GM12878 (cell line): ENCODE measurements around the gene SGSH. TPM values are rescaled to one million over a fixed set of nuclear protein-coding genes. Genes with fewer than 3 reads are reported as not detected.

Experiments used
- ATAC-seq: fragments of 200-7000 bp; cut with Tn5 transposase; 3 replicates; pipeline ENCODE4 v1.9.1; 2020; ENCODE audit warnings: mild to moderate bottlenecking, moderate library complexity
- BruUV-seq: library from RNA; stranded (reverse); fragments of 400-500 nt; replicated peaks from 2 replicates; lab custom pipeline; 2021; lab: Mats Ljungman, UMichigan
- CTCF ChIA-PET: fragments of 300-600 bp; sonication (Branson Sonifier 250); formaldehyde crosslinking; extraction: SDS; loops from one replicate; lab custom pipeline; 2021; ENCODE audit warnings: inconsistent platforms; lab: Yijun Ruan, JAX
- POLR2A ChIA-PET: fragments of 350-600 bp; formaldehyde crosslinking; extraction: SDS; loops from one replicate; lab custom pipeline; 2021; ENCODE audit warnings: inconsistent platforms; lab: Charles Lee
- RAD21 ChIA-PET: fragments of 300-600 bp; sonication (Branson Sonifier 250); formaldehyde crosslinking; loops from one replicate; lab custom pipeline; 2023; ENCODE audit warnings: antibody characterized with exemption; ENCODE audit not compliant: unreplicated experiment; lab: Charles Lee
- SMC1A ChIA-PET: fragments of 300-600 bp; sonication (Branson Sonifier 250); formaldehyde crosslinking; loops from one replicate; lab custom pipeline; 2023; ENCODE audit not compliant: unreplicated experiment, uncharacterized antibody; lab: Charles Lee
- DNase-seq: peaks from one replicate; pipeline ENCODE4 v3.0.0-alpha.2; 2011; ENCODE audit warnings: low read depth, low spot score
- FAIRE-seq: peaks from 3 replicates; lab custom pipeline; 2011; peaks lifted over from hg19 to GRCh38; lab: Jason Lieb, UNC
- H2AFZ ChIP-seq: 2 replicates; pipeline ENCODE4 v1.6.0; 2011; ENCODE audit warnings: low read depth, low read length, control low read depth; ENCODE audit not compliant: control insufficient read depth
- H3K27ac ChIP-seq: 2 replicates; pipeline ENCODE4 v1.5.1; 2011; ENCODE audit warnings: control low read depth; ENCODE audit not compliant: control insufficient read depth, insufficient read depth
- H3K27me3 ChIP-seq, 2 experiments: replicated peaks in 1 of 2; 2 replicates each; pipeline versions ENCODE4 v1.6.0 to v1.6.1; 2011; ENCODE audit warnings: low read length in 1 of 2; ENCODE audit not compliant: control insufficient read depth in 2 of 2, insufficient read depth in 2 of 2
- H3K36me3 ChIP-seq, 2 experiments: 2 replicates each; pipeline ENCODE4 v1.5.1; 2011; ENCODE audit warnings: low read length in 1 of 2; ENCODE audit not compliant: control insufficient read depth in 2 of 2, insufficient read depth in 2 of 2
- H3K4me1 ChIP-seq: 2 replicates; pipeline ENCODE4 v1.6.1; 2011; ENCODE audit warnings: mild to moderate bottlenecking, low read length, moderate library complexity, mixed read lengths; ENCODE audit not compliant: control insufficient read depth, insufficient read depth
- H3K4me2 ChIP-seq: 2 replicates; pipeline ENCODE4 v1.6.0; 2011; ENCODE audit warnings: control low read depth; ENCODE audit not compliant: control insufficient read depth, insufficient read depth
- H3K4me3 ChIP-seq: fragments of 200-600 bp; sonication (generic); 2 replicates; pipeline ENCODE4 v1.5.1; 2016
- H3K79me2 ChIP-seq: 2 replicates; pipeline ENCODE4 v1.6.0; 2011; ENCODE audit warnings: low read length; ENCODE audit not compliant: control insufficient read depth, insufficient read depth
- H3K9ac ChIP-seq: 2 replicates; pipeline ENCODE4 v1.8.0; 2011; ENCODE audit warnings: low read length, control low read depth, mixed read lengths; ENCODE audit not compliant: control insufficient read depth, insufficient read depth
- H3K9me3 ChIP-seq: replicated peaks from 3 replicates; pipeline ENCODE4 v1.5.1; 2011; ENCODE audit warnings: mild to moderate bottlenecking, low read length; ENCODE audit not compliant: control insufficient read depth, insufficient read depth
- H4K20me1 ChIP-seq: 2 replicates; pipeline ENCODE4 v1.6.0; 2011; ENCODE audit not compliant: control insufficient read depth, insufficient read depth
- BCL11A ChIP-seq: IDR thresholded peaks from 2 replicates; pipeline ENCODE4 v1.6.1; 2011; ENCODE audit warnings: low read depth, low read length
- MTA2 ChIP-seq: fragments of 450-650 bp; IDR thresholded peaks from 2 replicates; pipeline ENCODE4 v1.6.1; 2016; ENCODE audit warnings: low read depth, mild to moderate bottlenecking, moderate library complexity
- NFYB ChIP-seq: IDR thresholded peaks from 2 replicates; pipeline ENCODE4 v1.6.1; 2011; ENCODE audit warnings: low read depth, mild to moderate bottlenecking, low read length, improper control_type of control experiment, moderate library complexity; ENCODE audit not compliant: insufficient read depth
- NRF1 ChIP-seq: conservative IDR thresholded peaks from 2 replicates; pipeline ENCODE4 v1.6.1; 2011; ENCODE audit warnings: mild to moderate bottlenecking, low read depth, low read length, improper control_type of control experiment
- SMAD1 ChIP-seq: fragments of 450-650 bp; IDR thresholded peaks from 2 replicates; pipeline ENCODE4 v1.6.1; 2018; ENCODE audit warnings: mild to moderate bottlenecking, low read depth; ENCODE audit not compliant: partially characterized antibody
- ZBTB4 ChIP-seq: fragments of 450-650 bp; formaldehyde crosslinking; IDR thresholded peaks from 2 replicates; pipeline ENCODE4 v1.4.0; 2022; ENCODE audit warnings: mild to moderate bottlenecking, moderate library complexity
- WGBS: methylation state at CpG from one replicate; pipeline ENCODE4 v1.1.6; 2016; ENCODE audit warnings: low lambda C conversion rate; ENCODE audit not compliant: insufficient replicate concordance, insufficient coverage; ENCODE audit errors: missing lambda C conversion rate; 5-methylcytosine and 5-hydroxymethylcytosine counted together
- in situ Hi-C: fragments of 300-500 bp; cut with MboI; formaldehyde crosslinking; loops from 9 replicates; pipeline ENCODE4 v1.14.3; 2018; ENCODE audit warnings: mixed read lengths
- intact Hi-C: fragments of 100-400 bp; cut with micrococcal nuclease; formaldehyde crosslinking; loops from one replicate; pipeline ENCODE4 v1.14.2; 2022; ENCODE audit not compliant: unreplicated experiment
- polyA plus RNA-seq, 11 experiments: library from polyadenylated mRNA; depleted of rRNA in 4 of 11; unstranded in 6 of 11; stranded (reverse) in 5 of 11; fragments of >200 nt; fragmentation: Nextera tagmentation in 4 of 11; fragmentation: Illumina TruSeq in 1 of 11; extraction: Ambion mirVana in 4 of 11; extraction: Trizol in 1 of 11; gene quantifications; 1 replicate in 1 of 11; 2 replicates in 10 of 11; pipeline versions ENCODE4 v1.2.1 to v1.2.3, GENCODE V29; 2011 to 2016; ENCODE audit warnings: inconsistent platforms in 2 of 11, missing spikeins in 2 of 11, low read depth in 1 of 11
- total RNA-seq, 4 experiments: library from RNA; depleted of rRNA in 3 of 4; stranded (reverse); fragments of >200 nt in 3 of 4; fragmentation: Illumina TruSeq in 1 of 4; extraction: Trizol in 1 of 4; gene quantifications; 2 replicates each; pipeline versions ENCODE4 v1.2.1 to v1.2.3, GENCODE V29; 2013 to 2021

Gene SGSH
- total and polyA plus RNA-seq, 10 of the 15 experiments (the other 5 are each of a cell fraction or from before 2014, with no cell fraction given), result 0.13 to 17.2 (median 6.0) TPM

GRCh38 chr17:80256034-80256350, 35.9 kb upstream of the SGSH start:
- Histone ChIP-seq H3K27ac (no peak overlapping the region), H3K79me2 (no peaks in the 10 kb centered on the region), H2AFZ (no peak overlapping the region), H3K4me3 (no peak overlapping the region), H3K9me3 (no peaks in the 10 kb centered on the region), H4K20me1 (no peaks in the 10 kb centered on the region), H3K4me2 (no peak overlapping the region), H3K9ac (no peak overlapping the region), H3K27me3 (no peaks in the 10 kb centered on the region)
- intact Hi-C loops, result no loop called here
- no TSS peak for BruUV-seq
- ChIA-PET CTCF (interaction anchor here (1.5 kb wide), 1 partner anchor 59 kb away, joined by 3 read pairs; no protein-coding TSS in a partner anchor), POLR2A (no interaction called here)
- WGBS, result 97% methylated on average over 5 of the region's 5 CpGs
- no peak for TF ChIP-seq SMAD1
- no peak for TF ChIP-seq BCL11A
- no peak for TF ChIP-seq NRF1
- no peak for TF ChIP-seq NFYB
- no peak for TF ChIP-seq ZBTB4 (CRISPR knock-in tag)
- TF ChIP-seq MTA2, result no peak
- TF ChIP-seq, all 136 proteins: peak for 0
- no peaks in the 10 kb centered on the region for H3K36me3 ChIP-seq
- H3K4me1 ChIP-seq, result peaks cover 45% of the 10 kb centered on the region
- ChIA-PET SMC1A (interaction anchor here (0.7 kb wide), 1 partner anchor 9 kb away, joined by 3 read pairs; no protein-coding TSS in a partner anchor), RAD21 (interaction anchor here (0.6 kb wide), 1 partner anchor 10 kb away, joined by 3 read pairs; no protein-coding TSS in a partner anchor)
- no peak for DNase-seq
- FAIRE-seq, result no peak
- ATAC-seq, result no peak
- in situ Hi-C loops, result no loop called here
